ENCODE results near the gene CLEC18A.
"Not testable (repeated sequence)": the region's sequence is repeated elsewhere in the genome, so short reads cannot be mapped to it uniquely, and the experiment has no call there.

CLEC18A gene

DNA sequence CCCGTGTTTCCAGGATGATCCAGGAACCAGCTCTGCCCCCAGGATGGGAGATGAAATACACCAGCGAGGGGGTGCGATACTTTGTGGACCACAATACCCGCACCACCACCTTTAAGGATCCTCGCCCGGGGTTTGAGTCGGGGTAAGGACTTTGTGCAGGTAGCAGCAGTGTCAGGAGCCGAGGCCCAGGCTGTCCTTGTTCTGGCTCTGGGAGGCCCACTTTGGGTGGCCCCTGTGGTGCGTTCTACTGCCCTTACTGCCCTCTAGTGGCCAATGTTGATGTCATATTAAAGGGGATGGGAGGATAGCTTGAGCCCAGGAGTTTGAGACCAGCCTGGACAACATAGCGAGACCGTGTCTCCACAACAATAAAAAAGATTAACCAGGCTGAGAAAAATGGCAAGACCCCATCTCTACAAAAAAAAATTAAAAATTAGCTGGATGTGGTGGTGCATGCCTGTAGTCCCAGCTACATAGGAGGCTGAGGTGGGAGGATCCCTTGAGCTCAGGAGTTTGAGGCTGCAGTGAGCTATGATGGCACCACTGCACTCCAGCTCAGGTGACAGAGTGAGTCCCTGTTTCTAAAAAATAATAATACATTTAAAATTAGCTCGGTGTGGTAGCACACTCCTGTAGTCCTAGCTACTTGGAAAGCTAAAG lies 20.9 kb upstream of the CLEC18A start:
- no peak for DNase-seq (ENCODE audit: low read depth, low spot score)

DNA sequence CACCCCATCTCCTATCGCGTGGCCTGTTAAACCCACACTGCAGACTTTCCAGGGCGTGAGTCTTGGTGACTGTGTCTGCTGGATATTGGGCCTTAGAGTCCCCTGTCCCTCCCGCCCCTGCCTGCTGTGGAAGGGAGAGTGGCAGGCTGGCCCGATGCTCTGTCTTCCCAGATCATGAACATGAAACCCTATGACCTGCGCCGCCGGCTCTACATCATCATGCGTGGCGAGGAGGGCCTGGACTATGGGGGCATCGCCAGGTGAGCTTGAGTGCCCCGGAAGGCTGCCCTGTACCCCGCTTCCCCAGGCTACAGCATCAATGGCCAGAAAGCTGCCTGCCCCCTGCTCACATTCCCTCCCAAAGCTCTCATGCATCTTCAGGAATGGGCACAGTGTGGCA lies 19.5 kb upstream of the CLEC18A start:
- no peak for DNase-seq (ENCODE audit: low read depth, low spot score)

DNA sequence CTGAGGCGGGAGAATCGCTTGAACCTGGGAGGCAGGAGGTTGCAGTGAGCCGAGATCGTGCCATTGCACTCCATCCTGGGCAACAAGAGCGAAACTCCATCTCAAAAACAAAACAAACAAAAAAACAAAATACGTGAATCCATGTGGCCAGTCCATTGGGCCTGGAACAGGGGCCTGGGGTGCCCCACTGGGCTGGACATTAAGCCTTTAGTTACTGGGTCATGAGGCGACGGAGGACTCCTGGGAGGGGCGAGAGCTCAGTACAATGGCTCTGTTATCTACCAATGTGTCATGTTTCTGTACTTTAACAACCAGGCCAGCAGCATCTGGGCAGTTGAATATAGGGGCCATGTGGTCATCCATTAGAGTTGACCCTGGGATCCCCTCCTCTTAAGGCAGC lies 18.9 kb upstream of the CLEC18A start:
- DNase-seq (ENCODE audit: low read depth, low spot score): no peak

DNA sequence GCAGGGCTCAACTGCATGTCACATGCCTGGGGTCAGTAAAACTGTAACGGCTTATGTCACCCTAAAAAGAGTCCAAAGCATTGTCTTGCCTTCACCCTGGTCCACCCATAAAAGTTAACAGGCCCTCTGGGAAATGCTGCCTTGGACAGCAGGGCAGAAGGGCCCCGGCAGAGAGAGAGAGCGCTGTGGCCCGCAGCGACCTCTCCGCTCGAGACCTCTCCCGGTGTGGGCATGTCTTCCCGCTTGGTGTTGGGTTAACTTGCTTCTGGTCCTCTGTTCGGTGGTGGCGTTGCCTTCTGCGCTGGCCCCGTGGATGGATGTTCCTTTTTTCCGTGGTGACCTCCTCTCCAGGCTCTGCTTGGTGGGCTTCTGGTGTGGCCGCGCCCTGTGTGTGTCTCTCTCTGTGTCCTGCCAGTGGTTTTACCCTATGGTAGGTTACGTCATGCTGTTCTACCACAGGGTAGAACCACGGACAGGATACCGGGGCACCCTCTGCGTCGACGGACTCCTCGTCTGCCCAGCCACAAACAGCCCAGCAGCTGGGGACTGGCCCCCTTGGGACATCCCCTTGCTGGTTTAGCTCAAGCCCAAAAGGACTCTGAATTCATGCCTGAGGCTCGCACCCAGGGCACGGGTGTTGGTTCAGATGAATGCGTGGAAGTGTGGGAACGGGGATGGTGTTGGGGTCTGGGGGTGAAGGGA lies 18.3 kb upstream of the CLEC18A start:
- no peak for DNase-seq (ENCODE audit: low read depth, low spot score)

DNA sequence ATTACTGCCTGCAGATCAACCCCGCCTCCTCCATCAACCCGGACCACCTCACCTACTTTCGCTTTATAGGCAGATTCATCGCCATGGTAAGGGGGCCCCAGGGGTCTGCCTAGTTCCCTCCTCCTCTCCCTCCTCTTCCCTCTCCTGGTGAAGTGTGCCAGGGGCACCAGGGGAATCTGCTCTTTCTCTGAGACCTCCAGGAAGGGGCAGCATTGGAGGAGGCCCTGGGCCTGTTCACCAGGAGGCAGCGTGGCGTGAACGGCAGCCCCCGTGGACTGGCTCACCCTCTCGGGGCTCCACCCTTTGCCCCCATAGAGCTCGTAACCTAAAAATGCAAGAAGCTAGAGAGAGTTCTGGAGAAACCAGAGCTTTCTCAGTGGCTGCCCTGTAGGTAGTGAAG lies 17.1 kb upstream of the CLEC18A start:
- DNase-seq (ENCODE audit: low read depth, low spot score): no peak

DNA sequence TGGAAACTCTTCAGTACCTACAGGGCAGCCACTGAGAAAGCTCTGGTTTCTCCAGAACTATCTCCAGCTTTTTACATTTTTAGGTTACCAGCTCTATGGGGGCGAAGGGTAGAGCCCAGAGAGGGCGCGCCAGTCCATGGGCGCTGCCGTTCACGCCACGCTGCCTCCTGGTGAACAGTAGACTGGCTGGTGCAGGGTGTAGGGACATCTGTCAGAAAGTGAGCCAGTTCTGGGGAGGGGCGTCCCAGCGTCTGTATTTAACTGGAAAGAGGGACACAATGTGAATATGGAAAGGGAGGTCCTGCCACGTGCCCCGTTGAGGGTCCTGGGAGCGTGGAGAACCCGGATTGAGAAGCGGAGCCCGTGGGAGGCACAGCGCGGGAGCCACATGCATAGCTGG lies 16.4 kb upstream of the CLEC18A start:
- no peak for DNase-seq (ENCODE audit: low read depth, low spot score)

DNA sequence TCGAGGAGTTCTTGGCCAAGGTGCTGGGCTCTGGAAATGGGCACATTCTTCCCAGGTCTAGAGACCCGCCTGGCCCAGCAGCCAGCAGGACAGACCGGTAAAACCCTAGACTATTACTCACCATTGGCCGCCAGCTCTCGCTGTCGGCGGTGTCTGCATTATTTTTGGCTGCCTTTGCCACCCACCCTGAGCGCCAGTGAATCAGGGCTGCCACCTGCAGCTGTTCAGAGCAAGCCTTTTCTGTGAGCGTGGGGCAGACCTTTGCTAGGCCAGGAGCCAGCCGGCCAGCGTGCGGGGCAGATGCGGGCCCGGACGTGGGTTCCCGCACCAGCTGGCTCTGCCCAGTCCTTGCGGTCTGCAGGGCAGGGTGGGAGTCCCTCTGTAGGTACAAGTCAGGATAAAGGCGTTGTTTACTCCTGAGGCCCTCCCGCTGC lies 15.8 kb upstream of the CLEC18A start:
- DNase-seq (ENCODE audit: low read depth, low spot score): no peak

DNA sequence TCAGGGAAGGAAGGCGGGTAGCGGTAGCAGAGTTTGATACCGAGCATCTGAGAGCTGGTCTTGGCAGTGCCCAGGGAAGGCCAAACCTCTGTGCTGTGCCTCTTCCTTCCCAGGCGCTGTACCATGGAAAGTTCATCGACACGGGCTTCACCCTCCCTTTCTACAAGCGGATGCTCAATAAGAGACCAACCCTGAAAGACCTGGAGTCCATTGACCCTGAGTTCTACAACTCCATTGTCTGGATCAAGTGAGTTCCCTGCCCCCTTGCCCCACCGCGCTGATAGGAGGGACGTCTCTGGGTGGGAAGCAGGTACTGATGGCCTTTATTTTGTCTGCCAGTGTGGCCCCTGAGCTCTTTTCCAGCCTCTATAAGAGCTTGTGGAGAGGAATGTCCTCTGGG lies 15.4 kb upstream of the CLEC18A start:
- no peak for DNase-seq (ENCODE audit: low read depth, low spot score)

DNA sequence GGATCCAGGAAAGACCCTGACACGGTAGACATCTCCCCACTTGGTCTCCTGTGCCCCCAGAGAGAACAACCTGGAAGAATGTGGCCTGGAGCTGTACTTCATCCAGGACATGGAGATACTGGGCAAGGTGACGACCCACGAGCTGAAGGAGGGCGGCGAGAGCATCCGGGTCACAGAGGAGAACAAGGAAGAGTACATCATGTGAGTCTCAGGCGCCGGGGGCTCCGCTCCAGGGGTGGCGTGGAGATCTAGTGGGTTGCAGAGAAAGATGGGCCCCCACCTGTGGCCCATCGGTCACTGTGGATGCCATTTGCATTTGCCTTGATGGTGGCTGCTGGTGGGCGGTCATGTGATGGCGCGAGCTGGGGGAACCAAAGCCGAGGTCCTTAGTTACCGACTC lies 14.9 kb upstream of the CLEC18A start:
- no peak for DNase-seq (ENCODE audit: low read depth, low spot score)

DNA sequence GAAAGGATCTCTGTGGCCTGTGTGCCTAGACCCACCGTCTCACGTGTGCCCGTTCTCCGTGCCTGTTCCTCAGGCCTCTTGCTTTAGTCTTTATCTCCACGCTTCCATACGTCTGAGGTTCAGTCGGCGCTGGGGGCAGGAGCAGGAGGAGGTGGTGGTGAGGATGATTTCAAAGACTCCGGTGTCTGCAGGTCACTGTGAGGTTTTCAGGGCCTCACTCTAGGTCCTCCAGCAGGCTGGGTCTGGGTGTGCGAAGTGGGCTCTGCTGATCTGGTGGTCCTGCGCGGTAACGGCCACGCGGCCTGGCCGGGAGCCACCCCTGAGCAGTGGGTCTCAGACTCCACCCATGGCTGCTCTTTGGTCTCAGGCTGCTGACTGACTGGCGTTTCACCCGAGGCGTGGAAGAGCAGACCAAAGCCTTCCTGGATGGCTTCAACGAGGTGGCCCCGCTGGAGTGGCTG lies 14.4 kb upstream of the CLEC18A start:
- no peak for DNase-seq (ENCODE audit: low read depth, low spot score)

DNA sequence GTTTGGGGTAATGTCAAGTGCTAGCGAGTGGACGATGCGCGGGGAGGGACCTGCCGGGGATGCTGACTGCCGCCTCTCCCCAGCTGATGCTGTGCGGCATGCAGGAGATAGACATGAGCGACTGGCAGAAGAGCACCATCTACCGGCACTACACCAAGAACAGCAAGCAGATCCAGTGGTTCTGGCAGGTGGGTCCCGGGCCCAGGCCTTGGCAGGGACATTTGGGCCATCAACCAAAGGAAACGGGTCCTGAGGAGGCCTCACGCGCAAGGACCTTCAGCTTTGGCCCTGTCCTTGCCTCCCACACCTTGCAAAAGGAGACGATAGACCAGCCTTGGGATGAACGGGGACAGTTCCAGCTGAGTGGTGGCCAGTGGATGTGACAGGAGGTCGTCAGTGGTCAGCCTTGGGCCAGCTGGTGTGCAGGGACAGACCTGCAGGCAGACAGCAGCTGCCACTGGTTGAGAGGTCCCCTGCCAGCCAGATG lies 13.6 kb upstream of the CLEC18A start:
- no peak for DNase-seq (ENCODE audit: low read depth, low spot score)

DNA sequence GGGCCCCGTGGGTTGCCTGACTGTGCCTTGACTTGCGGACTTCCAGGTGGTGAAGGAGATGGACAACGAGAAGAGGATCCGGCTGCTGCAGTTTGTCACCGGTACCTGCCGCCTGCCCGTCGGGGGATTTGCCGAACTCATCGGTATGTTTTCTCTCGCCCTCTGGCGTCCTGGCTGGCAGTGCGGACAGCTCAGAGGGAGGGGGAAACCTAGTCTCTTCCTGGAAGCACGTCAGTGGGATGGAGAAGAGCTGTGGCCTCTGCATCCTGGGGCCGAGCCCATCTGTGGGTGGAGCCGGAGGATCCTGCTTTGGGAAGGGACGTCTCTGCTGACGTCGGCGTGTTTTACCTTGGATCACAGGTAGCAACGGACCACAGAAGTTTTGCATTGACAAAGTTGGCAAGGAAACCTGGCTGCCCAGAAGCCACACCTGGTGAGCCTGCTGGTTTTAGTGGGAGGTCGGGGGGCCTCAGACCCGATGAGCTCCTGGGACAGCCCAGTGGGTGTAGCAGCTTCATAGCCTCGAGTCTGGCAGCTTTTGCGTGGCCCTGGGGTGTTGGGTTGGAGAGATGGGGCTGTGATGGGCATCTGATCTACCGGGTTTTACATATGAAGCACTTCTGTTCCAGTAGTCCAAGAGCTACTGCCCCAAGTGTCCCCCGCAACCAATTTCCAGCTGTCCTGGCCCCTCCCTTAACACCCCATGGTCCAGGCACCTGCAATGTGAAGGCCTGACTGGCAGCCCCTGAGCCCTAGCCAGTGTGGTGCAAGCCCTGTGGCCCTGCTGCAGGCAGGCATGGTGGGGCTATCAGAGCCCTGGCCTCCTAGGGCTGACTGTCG lies 11.9 kb upstream of the CLEC18A start:
- no peak for DNase-seq (ENCODE audit: low read depth, low spot score)

DNA sequence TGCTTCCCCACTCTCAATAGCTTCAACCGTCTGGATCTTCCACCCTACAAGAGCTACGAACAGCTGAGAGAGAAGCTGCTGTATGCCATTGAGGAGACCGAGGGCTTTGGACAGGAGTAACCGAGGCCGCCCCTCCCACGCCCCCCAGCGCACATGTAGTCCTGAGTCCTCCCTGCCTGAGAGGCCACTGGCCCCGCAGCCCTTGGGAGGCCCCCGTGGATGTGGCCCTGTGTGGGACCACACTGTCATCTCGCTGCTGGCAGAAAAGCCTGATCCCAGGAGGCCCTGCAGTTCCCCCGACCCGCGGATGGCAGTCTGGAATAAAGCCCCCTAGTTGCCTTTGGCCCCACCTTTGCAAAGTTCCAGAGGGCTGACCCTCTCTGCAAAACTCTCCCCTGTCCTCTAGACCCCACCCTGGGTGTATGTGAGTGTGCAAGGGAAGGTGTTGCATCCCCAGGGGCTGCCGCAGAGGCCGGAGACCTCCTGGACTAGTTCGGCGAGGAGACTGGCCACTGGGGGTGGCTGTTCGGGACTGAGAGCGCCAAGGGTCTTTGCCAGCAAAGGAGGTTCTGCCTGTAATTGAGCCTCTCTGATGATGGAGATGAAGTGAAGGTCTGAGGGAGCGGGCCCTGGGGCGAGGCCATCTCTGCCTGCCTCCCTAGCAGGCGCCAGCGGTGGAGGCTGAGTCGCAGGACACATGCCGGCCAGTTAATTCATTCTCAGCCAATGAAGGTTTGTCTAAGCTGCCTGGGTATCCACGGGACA lies 11.1 kb upstream of the CLEC18A start:
- DNase-seq (ENCODE audit: low read depth, low spot score): no peak

DNA sequence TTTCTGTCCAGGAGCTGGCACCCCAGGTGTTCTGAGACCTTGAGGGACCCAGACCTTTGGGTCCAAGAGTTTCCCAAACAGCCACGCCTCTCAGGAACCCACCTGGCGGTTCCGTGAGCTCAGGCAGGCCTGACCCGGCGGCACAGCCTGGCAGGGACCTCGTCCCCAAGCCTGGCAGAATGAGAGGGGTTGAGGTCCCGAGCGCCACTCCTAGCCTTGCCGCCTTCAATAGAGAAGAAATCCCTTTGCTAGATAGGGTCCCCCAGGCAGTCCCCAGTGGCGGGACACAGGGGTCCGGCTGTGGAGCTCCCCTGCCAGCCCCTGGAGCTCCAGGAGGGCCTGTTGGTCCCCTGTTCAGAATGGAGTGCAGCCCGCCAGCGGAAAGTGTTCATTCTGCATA lies 10.5 kb upstream of the CLEC18A start:
- no peak for DNase-seq (ENCODE audit: low read depth, low spot score)

DNA sequence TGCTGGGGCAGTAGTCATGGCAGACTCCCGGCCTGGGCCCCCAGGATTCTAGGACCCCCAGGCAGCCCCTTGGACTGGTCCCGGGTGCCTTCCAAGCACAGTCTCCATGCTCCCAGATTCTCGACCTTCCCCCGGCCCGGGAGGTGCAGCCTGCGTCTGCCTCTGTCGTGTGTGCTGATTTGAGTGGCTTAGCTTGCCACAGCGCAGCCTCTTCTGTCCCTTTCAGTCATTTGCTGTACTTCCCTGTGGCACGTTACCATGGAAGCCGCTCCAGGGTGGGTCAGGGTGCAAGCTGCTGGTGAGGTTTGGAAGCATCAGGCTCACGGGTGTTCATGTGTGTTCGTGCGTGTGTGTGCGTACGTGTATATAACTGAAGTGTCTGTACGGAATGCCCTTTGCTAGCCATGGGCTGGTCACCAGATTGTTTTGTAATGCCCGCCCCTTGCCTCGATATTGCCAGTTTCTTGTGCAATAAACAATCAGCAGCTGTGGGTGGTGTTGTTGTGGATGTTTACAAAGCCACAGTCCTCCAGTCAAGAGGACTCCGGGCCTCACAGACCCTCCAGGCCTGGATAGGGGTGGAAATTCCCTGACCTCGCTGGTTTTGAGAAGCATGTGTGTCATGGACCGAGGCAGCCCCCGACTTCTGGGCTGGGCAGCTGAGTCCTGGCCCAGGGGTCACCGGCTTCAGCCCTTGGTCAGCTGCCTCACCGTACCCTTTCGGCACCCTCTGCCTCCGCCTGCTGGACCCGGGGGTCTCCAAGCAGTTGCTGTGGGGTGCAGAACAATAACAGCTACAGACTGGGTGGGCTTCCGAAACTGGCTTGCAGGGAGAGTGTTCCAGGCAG lies 9.7 kb upstream of the CLEC18A start:
- DNase-seq (ENCODE audit: low read depth, low spot score): no peak

DNA sequence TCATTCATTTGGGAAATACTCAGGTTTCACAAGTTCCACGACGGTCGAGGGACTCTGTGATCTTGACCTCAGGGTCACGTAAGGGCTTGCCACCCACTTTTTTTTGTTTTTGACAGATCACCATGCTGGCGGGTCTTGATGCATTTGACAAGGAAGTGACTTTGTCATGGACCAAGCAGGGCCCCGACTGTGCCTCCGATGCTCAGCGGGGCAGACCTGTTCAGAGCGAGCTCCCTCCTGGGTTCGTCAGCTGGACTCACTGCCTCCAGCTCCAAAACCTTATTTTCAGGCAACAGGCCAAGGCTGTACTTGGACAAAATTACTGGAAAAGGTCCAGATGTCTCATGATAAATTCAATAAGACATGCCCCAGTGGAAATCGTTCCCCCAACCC lies 9.0 kb upstream of the CLEC18A start:
- no peak for DNase-seq (ENCODE audit: low read depth, low spot score)

DNA sequence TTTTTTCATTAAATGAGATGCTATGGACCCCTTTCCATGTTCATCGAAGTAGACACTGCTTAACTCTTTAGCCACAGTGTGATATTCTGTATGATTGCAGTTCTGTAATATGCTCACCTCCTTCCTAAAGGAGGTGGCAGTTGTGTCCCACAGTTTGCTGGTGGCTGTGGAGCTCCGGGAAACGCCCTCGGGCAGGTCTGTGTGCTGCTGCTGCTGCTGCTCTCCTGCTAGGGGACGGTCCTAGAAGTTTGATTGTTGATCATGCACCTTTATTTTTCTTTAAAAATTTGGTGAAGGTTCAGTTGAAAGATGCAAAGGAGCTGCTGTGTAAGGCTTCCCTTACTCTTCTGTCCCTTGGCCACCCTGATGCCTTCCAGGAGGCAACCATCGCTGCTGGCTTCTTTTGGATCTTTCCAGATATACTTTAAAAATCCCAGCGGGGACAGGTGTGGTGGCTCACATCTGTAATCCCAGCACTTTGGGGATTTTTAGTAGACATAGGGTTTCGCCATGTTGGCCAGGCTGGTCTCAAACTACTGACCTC lies 8.4 kb upstream of the CLEC18A start:
- DNase-seq (ENCODE audit: low read depth, low spot score): no peak

DNA sequence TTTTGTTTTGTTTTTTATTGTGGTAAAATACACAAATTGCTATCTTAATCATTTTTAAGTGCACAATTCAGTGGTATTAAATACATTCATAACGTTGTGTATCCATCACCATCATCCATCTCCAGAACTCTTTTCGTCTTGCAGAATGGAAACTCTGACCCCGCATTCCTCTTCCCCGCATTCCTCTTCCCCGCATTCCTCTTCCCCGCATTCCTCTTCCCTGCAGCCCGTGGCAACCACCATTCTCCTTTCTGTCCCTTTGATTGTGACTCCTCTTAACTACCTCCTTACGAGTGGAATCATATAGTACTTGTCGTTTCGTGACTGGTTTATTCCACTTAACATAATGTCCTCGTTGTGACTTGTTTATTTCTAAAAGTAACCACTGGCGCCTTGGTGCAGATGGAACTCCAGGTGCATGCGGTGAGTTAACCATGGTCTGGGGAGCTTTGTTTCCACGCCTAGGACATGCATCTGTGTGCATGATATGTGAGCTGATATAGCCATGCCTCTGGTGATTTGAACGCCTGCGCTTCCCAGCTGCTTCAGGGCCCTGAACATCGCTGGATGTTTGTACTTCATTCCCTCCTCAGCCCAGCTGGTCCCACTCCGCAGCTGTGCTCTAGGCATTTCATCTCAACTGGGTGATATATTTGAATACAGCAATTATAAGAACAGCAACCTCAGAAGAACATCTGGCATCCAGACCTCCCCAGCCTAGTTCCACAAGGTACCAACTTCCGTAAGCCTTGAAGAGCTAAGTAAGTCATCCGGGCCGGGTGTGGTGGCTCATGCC lies 7.7 kb upstream of the CLEC18A start:
- not testable (repeated sequence) for DNase-seq (ENCODE audit: low read depth, low spot score)

DNA sequence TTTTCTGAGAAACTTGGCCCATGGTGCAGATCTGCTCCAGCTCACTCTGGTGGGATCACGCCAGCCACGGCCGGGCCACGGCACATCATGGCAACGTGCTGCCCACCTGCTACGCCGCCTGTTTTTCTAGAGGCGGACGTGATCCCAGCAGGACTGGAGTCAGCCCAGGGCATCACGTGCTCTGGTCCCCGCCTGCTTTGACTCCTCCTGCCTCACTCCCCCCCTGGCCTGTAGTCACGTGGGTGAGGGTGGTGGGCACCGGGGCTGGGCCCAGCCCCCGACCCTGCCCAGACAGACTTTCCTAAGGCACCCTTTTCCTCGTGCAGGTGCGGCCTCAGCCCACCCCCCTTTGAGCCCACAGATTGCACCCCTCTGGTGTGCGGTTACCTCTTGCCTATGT lies 723 bp upstream of the CLEC18A start:
- DNase-seq (ENCODE audit: low read depth, low spot score): not testable (repeated sequence)

DNA sequence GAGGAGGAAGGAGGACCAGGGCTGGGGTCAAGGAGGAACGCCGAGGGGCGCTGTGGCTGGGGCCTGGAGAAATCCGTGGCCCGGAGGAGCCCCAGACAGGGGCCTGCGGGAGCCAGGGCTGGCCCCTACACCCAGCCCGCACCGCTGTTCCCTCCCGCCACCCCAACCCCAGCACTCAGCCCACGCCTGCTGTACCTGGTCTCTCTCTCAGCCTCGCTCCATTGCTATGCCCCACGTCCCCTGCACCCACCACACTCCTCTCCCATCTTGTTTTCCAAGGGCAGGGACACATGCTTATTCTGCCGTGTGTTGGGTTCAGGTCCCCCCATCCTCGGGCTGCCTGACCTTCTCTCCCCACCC lies 518 bp downstream of the CLEC18A start:
- DNase-seq (ENCODE audit: low read depth, low spot score): not testable (repeated sequence)

Data from smooth muscle cell of the brain vasculature (primary cell).